Breast epithelium (tissue), 4 donors: ENCODE measurements around the gene MMD. TPM values are rescaled to one million over a fixed set of nuclear protein-coding genes. Genes with fewer than 3 reads are reported as not detected.

ENCODE experiments used
- DNase-seq, 2 donors: peaks; one replicate each; pipeline ENCODE4 v3.0.0-alpha.2; 2019; ENCODE audit warnings: low spot score in 2 of 2
- H3K27ac ChIP-seq, 2 donors: fragments of 200-600 bp; sonication (generic) in 1 of 2; one replicate each; pipeline ENCODE4 v1.5.1; 2016 to 2019; ENCODE audit warnings: mild to moderate bottlenecking in 1 of 2
- H3K27me3 ChIP-seq, 2 donors: fragments of 200-600 bp; sonication (generic) in 1 of 2; one replicate each; pipeline versions ENCODE4 v1.5.1 to v1.6.0; 2017 to 2019; ENCODE audit warnings: control low read depth in 1 of 2, mild to moderate bottlenecking in 1 of 2
- H3K36me3 ChIP-seq: fragments of 200-600 bp; one replicate; pipeline ENCODE4 v1.5.1; 2019
- H3K4me1 ChIP-seq, 2 donors: fragments of 200-600 bp; sonication (generic); one replicate each; pipeline ENCODE4 v1.5.1; 2016 to 2019; ENCODE audit warnings: control low read depth in 1 of 2
- H3K4me3 ChIP-seq, 3 donors: fragments of 200-600 bp; sonication (generic); 1 replicate in 2 of 3; 2 replicates in 1 of 3; pipeline ENCODE4 v1.5.1; 2016 to 2019; ENCODE audit warnings: mild to moderate bottlenecking in 3 of 3, moderate library complexity in 2 of 3
- H3K9me3 ChIP-seq, 2 donors: fragments of 200-600 bp; sonication (generic) in 1 of 2; one replicate each; pipeline ENCODE4 v1.5.1; 2016 to 2019; ENCODE audit warnings: control low read depth in 1 of 2
- POLR2A ChIP-seq: fragments of 450-650 bp; IDR thresholded peaks from one replicate; pipeline ENCODE4 v1.6.1; 2016; ENCODE audit warnings: antibody characterized with exemption, mild to moderate bottlenecking, moderate library complexity
- POLR2AphosphoS5 ChIP-seq, 3 donors: sonication (generic); formaldehyde crosslinking; IDR thresholded peaks; one replicate each; pipeline ENCODE4 v1.6.1; 2017; ENCODE audit warnings: antibody characterized with exemption in 3 of 3
- intact Hi-C: fragments of 100-400 bp; cut with DNase I; formaldehyde crosslinking; loops from one replicate; pipeline ENCODE4 v1.15.1; 2023; ENCODE audit warnings: low total_unique reads
- total RNA-seq, 3 donors: library from RNA; depleted of rRNA; stranded (reverse); fragments of >200 nt; gene quantifications; one replicate each; pipeline ENCODE4 v1.1.0, GENCODE V29; 2016
- TF ChIP-seq, protein P1 (sequence below), 3 donors: fragments of 450-650 bp; IDR thresholded peaks; one replicate each; pipeline ENCODE4 v1.5.1; 2016 to 2017; ENCODE audit warnings: antibody characterized with exemption in 3 of 3, mild to moderate bottlenecking in 3 of 3, moderate library complexity in 3 of 3

The MMD gene
- total RNA-seq, 3 donors from 2014 or later = 28.0 to 140 (median 34.1) TPM

DNA sequence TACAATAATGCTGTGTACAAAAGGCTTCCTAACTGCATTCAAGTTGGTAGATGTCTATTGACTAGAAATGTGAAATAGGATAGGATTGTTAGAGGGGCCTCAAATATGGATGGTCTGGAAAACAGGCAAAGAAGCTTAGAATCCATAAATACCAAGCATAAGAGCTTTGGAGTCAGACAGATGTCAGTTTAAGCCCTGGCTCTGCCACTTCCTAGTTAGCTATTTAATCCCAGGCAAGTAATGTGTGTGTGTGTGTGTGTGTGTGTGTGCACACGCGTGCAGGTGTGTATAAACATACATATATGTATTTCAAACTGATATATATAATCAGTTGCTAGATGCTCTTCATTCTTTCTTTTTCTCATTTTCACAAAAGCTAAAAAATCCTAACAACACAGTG, 66.7 kb downstream of the MMD start:
- peaks cover 0 to 2% of the 10 kb centered on the region in 2 donors for H3K9me3 ChIP-seq
- intact Hi-C loops = no loop called here
- H3K36me3 ChIP-seq = no peaks in the 10 kb centered on the region
- no peaks in the 10 kb centered on the region for H3K27me3 ChIP-seq
- H3K4me3 ChIP-seq = no peak overlapping the region
- no peak overlapping the region for H3K27ac ChIP-seq
- no peak for DNase-seq
- H3K4me1 ChIP-seq = no peaks in the 10 kb centered on the region
- no peak for TF ChIP-seq POLR2AphosphoS5 (IDR thresholded peaks at IDR 0.05)
- no peak for TF ChIP-seq POLR2A
- TF ChIP-seq, protein P1, sequence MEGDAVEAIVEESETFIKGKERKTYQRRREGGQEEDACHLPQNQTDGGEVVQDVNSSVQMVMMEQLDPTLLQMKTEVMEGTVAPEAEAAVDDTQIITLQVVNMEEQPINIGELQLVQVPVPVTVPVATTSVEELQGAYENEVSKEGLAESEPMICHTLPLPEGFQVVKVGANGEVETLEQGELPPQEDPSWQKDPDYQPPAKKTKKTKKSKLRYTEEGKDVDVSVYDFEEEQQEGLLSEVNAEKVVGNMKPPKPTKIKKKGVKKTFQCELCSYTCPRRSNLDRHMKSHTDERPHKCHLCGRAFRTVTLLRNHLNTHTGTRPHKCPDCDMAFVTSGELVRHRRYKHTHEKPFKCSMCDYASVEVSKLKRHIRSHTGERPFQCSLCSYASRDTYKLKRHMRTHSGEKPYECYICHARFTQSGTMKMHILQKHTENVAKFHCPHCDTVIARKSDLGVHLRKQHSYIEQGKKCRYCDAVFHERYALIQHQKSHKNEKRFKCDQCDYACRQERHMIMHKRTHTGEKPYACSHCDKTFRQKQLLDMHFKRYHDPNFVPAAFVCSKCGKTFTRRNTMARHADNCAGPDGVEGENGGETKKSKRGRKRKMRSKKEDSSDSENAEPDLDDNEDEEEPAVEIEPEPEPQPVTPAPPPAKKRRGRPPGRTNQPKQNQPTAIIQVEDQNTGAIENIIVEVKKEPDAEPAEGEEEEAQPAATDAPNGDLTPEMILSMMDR (IDR thresholded peaks at IDR 0.05) = no peak

DNA sequence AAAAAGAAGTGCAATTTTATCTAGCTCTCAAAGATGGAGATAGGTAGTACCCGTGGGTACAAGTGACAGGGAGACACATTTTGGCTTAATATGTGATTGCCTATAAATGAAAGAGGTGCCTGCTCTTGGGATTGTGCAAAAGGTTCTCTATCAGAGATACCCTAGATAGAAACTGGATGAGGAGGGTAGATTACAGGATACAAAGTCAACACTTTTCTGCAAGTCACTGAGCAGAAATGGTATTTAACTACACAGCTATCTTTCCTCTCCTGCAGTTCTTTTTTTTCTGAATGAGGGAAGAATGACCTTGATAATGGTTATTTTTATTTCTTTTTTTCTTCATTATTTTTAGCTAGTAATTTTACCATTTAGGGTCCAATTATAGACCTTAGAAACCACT, 67.6 kb downstream of the MMD start:
- Histone ChIP-seq H3K9me3 (no peaks in the 10 kb centered on the region), H3K4me3 (no peak overlapping the region), H3K27ac (no peak overlapping the region), H3K36me3 (no peaks in the 10 kb centered on the region), H3K4me1 (no peaks in the 10 kb centered on the region), H3K27me3 (no peaks in the 10 kb centered on the region)
- intact Hi-C loops = no loop called here
- TF ChIP-seq POLR2AphosphoS5 (IDR thresholded peaks at IDR 0.05) (no peak), POLR2A (no peak)
- TF ChIP-seq, protein P1 (IDR thresholded peaks at IDR 0.05) = no peak
- no peak for DNase-seq

DNA sequence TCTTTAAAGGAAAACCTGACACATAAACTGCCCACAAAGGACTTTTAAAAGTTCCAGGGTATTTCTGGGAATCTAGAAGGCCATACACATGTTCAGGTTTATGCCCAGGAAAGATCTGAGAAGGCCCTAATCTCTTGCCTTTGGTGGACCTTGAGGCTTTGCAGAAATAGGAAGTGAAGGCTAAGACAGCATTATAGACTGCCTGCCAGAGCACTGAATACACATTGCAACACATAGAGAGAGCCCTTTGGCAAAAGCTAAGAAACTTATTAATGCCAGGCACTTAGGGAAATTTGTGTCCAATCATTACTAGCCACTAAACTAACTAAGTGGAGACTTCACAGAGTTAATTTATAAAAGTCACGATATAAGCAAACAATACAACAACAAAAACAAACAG, 70.4 kb downstream of the MMD start:
- no peak overlapping the region for H3K27ac ChIP-seq
- no peak for DNase-seq

DNA sequence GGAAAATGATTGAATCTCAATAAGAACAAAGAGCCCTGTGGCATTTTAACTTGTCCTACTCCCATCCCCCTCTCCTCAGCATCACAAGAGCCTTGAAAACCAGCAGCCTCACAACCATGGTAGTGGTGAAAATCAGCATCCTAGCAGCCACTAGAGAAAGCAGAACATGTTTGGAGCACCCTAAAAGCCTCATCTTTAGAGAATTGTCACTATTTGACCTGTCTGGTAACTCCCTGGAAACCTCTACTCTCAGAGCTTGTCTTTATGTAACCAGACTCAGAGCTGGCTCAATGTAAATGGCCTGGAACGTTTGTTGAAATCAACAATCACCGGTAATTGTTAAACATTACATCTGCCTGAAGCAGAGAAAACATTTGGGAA, 70.8 kb downstream of the MMD start:
- no peaks in the 10 kb centered on the region for H3K36me3 ChIP-seq
- no peaks in the 10 kb centered on the region for H3K4me1 ChIP-seq
- H3K9me3 ChIP-seq = peaks cover 0 to 4% of the 10 kb centered on the region in 2 donors
- TF ChIP-seq POLR2AphosphoS5 (IDR thresholded peaks at IDR 0.05) (no peak), POLR2A (no peak)
- TF ChIP-seq, protein P1 (IDR thresholded peaks at IDR 0.05) = no peak
- intact Hi-C loops = no loop called here
- H3K4me3 ChIP-seq = no peak overlapping the region
- H3K27ac ChIP-seq = no peak overlapping the region
- H3K27me3 ChIP-seq = no peaks in the 10 kb centered on the region
- DNase-seq = no peak

More for the DNA sequence above, 70.4 kb downstream of the MMD start:
- TF ChIP-seq, protein P1 (IDR thresholded peaks at IDR 0.05) = no peak
- TF ChIP-seq POLR2AphosphoS5 (IDR thresholded peaks at IDR 0.05) (no peak), POLR2A (no peak)
- no peaks in the 10 kb centered on the region for H3K27me3 ChIP-seq
- H3K36me3 ChIP-seq = no peaks in the 10 kb centered on the region
- intact Hi-C loops = no loop called here
- H3K9me3 ChIP-seq = peaks cover 0 to 4% of the 10 kb centered on the region in 2 donors
- H3K4me3 ChIP-seq = no peak overlapping the region
- no peaks in the 10 kb centered on the region for H3K4me1 ChIP-seq

DNA sequence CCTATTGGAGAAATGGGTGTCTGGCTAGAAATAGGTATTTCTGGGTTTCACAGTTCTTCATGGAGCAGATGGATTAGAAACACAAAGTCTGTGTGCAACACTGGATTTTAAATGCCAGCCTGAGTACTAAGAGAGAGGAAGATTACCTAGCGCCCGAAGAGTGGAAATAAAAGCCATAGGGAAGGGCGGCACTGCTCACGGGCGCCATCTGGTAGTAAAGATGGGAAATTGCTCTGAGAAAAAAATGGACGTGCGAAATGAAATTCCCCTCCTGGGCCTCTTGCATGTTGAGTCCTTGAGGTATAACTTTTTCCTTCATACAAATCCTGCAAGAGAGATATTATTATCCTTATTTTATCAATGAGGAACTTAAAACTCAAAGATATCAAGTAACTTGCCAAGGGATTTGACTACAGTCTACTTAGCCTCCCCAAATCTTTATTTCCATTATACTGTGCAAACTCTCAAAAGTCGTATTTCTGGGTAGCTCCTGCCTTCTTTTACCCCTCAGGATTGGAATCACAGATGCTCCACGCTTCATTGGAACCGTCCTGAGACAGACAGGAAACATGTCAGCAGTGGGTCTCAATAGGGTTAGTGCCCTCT, 72.8 kb downstream of the MMD start:
- peaks cover 0 to 4% of the 10 kb centered on the region in 2 donors for H3K4me1 ChIP-seq
- H3K27me3 ChIP-seq = no peaks in the 10 kb centered on the region
- no peaks in the 10 kb centered on the region for H3K36me3 ChIP-seq
- no peak overlapping the region for H3K4me3 ChIP-seq
- intact Hi-C loops = no loop called here
- no peak for TF ChIP-seq POLR2A
- TF ChIP-seq, protein P1 (IDR thresholded peaks at IDR 0.05) = peak; percentile 66 to 87 (median 82)
- H3K9me3 ChIP-seq = peaks cover 0 to 4% of the 10 kb centered on the region in 2 donors
- DNase-seq = no peak
- no peak overlapping the region for H3K27ac ChIP-seq
